Cardiac muscle cell (in vitro differentiated cells and primary cell): Measurements from ENCODE around the gene PTGES. TPM values are rescaled to one million over a fixed set of nuclear protein-coding genes. Genes with fewer than 3 reads are reported as not detected.
"Not testable (repeated sequence)": the region's sequence is repeated elsewhere in the genome, so short reads cannot be mapped to it uniquely, and the experiment has no call there.

Experiments used
- DNase-seq, 2 donors: peaks; one replicate each; pipeline versions ENCODE4 v3.0.0 to v3.0.0-alpha.2; 2010 to 2017; ENCODE audit warnings: low read depth in 1 of 2, low spot score in 1 of 2
- H3K27ac ChIP-seq: fragments of 200-600 bp; sonication (generic); 2 replicates; pipeline ENCODE4 v1.5.1; 2016
- H3K27me3 ChIP-seq: fragments of 200-600 bp; sonication (generic); 2 replicates; pipeline ENCODE4 v1.6.0; 2016; ENCODE audit warnings: control low read depth
- H3K36me3 ChIP-seq: fragments of 200-600 bp; sonication (generic); 2 replicates; pipeline ENCODE4 v1.5.1; 2016; ENCODE audit warnings: control low read depth
- H3K4me1 ChIP-seq: fragments of 200-600 bp; sonication (generic); 2 replicates; pipeline ENCODE4 v1.8.1; 2017; ENCODE audit warnings: low read depth, mild to moderate bottlenecking, mixed run types
- H3K4me3 ChIP-seq: fragments of 200-600 bp; sonication (generic); 2 replicates; pipeline ENCODE4 v1.5.1; 2016; ENCODE audit warnings: mild to moderate bottlenecking
- H3K9me3 ChIP-seq: fragments of 200-600 bp; sonication (generic); 2 replicates; pipeline ENCODE4 v1.5.1; 2017; ENCODE audit warnings: low read depth, mild to moderate bottlenecking, control low read depth
- CTCF ChIP-seq: IDR thresholded peaks from 2 replicates; pipeline ENCODE4 v1.5.1; 2012; ENCODE audit warnings: low read depth, mild to moderate bottlenecking, low read length
- polyA plus RNA-seq: library from polyadenylated mRNA; unstranded; fragments of >200 nt; fragmentation: Nextera tagmentation; extraction: Ambion mirVana; gene quantifications from 2 replicates; pipeline ENCODE4 v1.2.1, GENCODE V29; 2016
- total RNA-seq: library from RNA; depleted of rRNA; stranded (reverse); fragments of >200 nt; gene quantifications from 2 replicates; pipeline ENCODE4 v1.2.3, GENCODE V29; 2016

The PTGES gene
- total and polyA plus RNA-seq, 2 experiments from 2014 or later: 1.4 to 4.6 TPM

- no peak overlapping the region for H3K27ac ChIP-seq
- no peak for TF ChIP-seq CTCF
- peaks cover 20% of the 10 kb centered on the region for H3K4me1 ChIP-seq
- DNase-seq: no peak
- H3K36me3 ChIP-seq: no peaks in the 10 kb centered on the region
- H3K9me3 ChIP-seq: no peaks in the 10 kb centered on the region
- no peak overlapping the region for H3K4me3 ChIP-seq
- H3K27me3 ChIP-seq: no peaks in the 10 kb centered on the region
Measured at GRCh38 chr9:129755151-129755550, 2.3 kb upstream of the PTGES start.

- no peak overlapping the region for H3K4me3 ChIP-seq
- peaks cover 10% of the 10 kb centered on the region for H3K4me1 ChIP-seq
- no peak for DNase-seq
- H3K36me3 ChIP-seq: no peaks in the 10 kb centered on the region
- TF ChIP-seq CTCF: no peak
- H3K27me3 ChIP-seq: no peaks in the 10 kb centered on the region
- no peaks in the 10 kb centered on the region for H3K9me3 ChIP-seq
- no peak overlapping the region for H3K27ac ChIP-seq
Measured at GRCh38 chr9:129751841-129752801, 721 bp downstream of the PTGES start.

GRCh38 chr9:129750013-129750638 is 2.7 kb downstream of the PTGES start:
- no peaks in the 10 kb centered on the region for H3K9me3 ChIP-seq
- H3K4me3 ChIP-seq: no peak overlapping the region
- no peak overlapping the region for H3K27ac ChIP-seq
- H3K4me1 ChIP-seq: peaks cover 10% of the 10 kb centered on the region
- H3K27me3 ChIP-seq: no peaks in the 10 kb centered on the region
- no peak for DNase-seq
- H3K36me3 ChIP-seq: no peaks in the 10 kb centered on the region
- TF ChIP-seq CTCF: no peak

GRCh38 chr9:129749575-129749974 is 3.3 kb downstream of the PTGES start:
- no peaks in the 10 kb centered on the region for H3K9me3 ChIP-seq
- TF ChIP-seq CTCF: no peak
- H3K27ac ChIP-seq: no peak overlapping the region
- H3K4me3 ChIP-seq: no peak overlapping the region
- no peaks in the 10 kb centered on the region for H3K36me3 ChIP-seq
- DNase-seq: no peak
- peaks cover 10% of the 10 kb centered on the region for H3K4me1 ChIP-seq
- no peaks in the 10 kb centered on the region for H3K27me3 ChIP-seq

- not testable (repeated sequence) for H3K27ac ChIP-seq, H3K27me3 ChIP-seq, H3K9me3 ChIP-seq, H3K4me3 ChIP-seq, H3K36me3 ChIP-seq, DNase-seq
- H3K4me1 ChIP-seq: peaks cover 10% of the 10 kb centered on the region
Measured at GRCh38 chr9:129749052-129749451, 3.8 kb downstream of the PTGES start.

- Histone ChIP-seq H3K9me3 (no peaks in the 10 kb centered on the region), H3K4me1 (peaks cover 8% of the 10 kb centered on the region), H3K4me3 (no peak overlapping the region), H3K27ac (no peak overlapping the region), H3K27me3 (no peaks in the 10 kb centered on the region), H3K36me3 (no peaks in the 10 kb centered on the region)
- DNase-seq: no peak
- TF ChIP-seq CTCF: no peak
Measured at GRCh38 chr9:129748249-129748648, 4.6 kb downstream of the PTGES start.
